ENCODE results near the gene MRPS34. TPM values are rescaled to one million over a fixed set of nuclear protein-coding genes. Genes with fewer than 3 reads are reported as not detected.
A peak's percentile ranks its signal among the peaks of the same experiment; 100 is the strongest.

The MRPS34 gene
- total RNA-seq (2014; rRNA removed; shearing (Covaris generic)) = 276 and 281 TPM in 2 replicates

DNA sequence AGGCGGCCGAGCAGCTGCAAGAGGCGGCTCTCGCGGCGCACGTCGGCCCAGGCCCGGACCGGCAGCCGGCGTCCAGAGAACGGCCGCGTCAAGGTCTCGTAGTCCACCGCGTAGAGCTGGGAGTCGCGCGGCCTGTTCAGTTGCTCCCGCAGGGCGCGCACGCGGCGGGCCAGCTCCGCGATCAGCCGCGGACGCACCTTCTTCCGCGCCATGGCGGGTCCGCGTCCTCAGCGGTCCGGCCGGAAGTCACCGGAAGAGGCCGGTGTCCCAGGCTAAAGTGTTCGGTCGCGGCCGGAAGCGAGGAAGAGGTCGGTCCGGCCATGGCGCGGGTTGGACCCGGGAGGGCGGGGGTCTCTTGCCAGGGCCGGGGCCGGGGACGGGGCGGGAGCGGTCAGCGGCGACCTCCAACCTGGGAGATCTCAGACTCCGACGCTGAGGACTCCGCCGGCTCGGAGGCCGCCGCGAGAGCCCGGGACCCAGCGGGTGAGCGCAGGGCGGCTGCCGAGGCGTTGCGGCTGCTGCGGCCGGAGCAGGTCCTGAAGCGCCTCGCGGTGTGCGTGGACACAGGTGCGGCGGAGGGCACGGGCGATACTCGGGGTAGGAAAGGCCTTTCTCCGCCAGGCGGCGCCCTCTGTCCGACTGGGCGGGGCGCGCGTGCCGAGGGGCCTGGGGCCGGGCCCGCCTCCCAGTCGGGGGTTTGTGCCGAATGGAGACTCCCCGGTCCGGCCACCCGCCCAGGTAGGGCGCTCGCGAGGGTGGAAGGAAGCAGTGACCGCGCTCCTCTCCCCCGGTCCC, at the start of gene MRPS34:
TSS of gene MRPS34 (minus strand) at position 227 of the 795 bp plus-strand sequence. CDS start at position 212, 15 bp downstream.
- DNase-seq (ENCODE audit: low spot score) = peak; percentile 78
- in situ Hi-C loops (cut with HindIII; ENCODE audit: low sequenced_read_pairs) = no loop called here

GRCh38 chr16:1821861-1822611, 49.1 kb upstream of the MRPS34 start:
- DNase-seq (ENCODE audit: low spot score) = no peak
- in situ Hi-C loops (cut with HindIII; ENCODE audit: low sequenced_read_pairs) = no loop called here

- in situ Hi-C loops (cut with HindIII; ENCODE audit: low sequenced_read_pairs) = no loop called here
- no peak for DNase-seq (ENCODE audit: low spot score)
These were observed 48.0 kb upstream of the MRPS34 start for GRCh38 chr16:1820946-1821290.

- no peak for DNase-seq (ENCODE audit: low spot score)
- in situ Hi-C loops (cut with HindIII; ENCODE audit: low sequenced_read_pairs) = no loop called here
These were observed 47.4 kb upstream of the MRPS34 start for GRCh38 chr16:1820096-1820945.

- no peak for DNase-seq (ENCODE audit: low spot score)
- in situ Hi-C loops (cut with HindIII; ENCODE audit: low sequenced_read_pairs) = no loop called here
These were observed 46.7 kb upstream of the MRPS34 start for GRCh38 chr16:1819611-1820010.

- in situ Hi-C loops (cut with HindIII; ENCODE audit: low sequenced_read_pairs) = no loop called here
- DNase-seq (ENCODE audit: low spot score) = peak; percentile 30
These were observed 46.1 kb upstream of the MRPS34 start for GRCh38 chr16:1818873-1819525.

- no peak for DNase-seq (ENCODE audit: low spot score)
- in situ Hi-C loops (cut with HindIII; ENCODE audit: low sequenced_read_pairs) = no loop called here
These were observed 45.4 kb upstream of the MRPS34 start for GRCh38 chr16:1818204-1818872.

- in situ Hi-C loops (cut with HindIII; ENCODE audit: low sequenced_read_pairs) = no loop called here
- DNase-seq (ENCODE audit: low spot score) = no peak
These were observed 44.8 kb upstream of the MRPS34 start for GRCh38 chr16:1817716-1818115.

DNA sequence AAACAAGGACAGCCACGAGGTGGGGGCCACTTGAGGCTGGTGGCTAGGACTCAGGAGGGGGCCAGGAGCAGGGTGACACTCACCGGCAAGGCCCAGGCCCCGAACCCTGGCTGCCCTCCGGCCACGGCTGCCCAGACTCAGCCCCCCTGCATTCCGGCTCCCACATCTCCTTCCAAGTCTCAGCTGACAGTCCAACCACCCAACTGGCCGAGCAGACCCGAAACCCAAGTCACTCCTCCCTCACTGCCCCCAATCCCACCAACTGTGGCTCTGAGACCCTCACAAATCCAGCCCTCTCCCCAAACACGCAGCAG, 44.3 kb upstream of the MRPS34 start:
- in situ Hi-C loops (cut with HindIII; ENCODE audit: low sequenced_read_pairs) = no loop called here
- DNase-seq (ENCODE audit: low spot score) = no peak

DNA sequence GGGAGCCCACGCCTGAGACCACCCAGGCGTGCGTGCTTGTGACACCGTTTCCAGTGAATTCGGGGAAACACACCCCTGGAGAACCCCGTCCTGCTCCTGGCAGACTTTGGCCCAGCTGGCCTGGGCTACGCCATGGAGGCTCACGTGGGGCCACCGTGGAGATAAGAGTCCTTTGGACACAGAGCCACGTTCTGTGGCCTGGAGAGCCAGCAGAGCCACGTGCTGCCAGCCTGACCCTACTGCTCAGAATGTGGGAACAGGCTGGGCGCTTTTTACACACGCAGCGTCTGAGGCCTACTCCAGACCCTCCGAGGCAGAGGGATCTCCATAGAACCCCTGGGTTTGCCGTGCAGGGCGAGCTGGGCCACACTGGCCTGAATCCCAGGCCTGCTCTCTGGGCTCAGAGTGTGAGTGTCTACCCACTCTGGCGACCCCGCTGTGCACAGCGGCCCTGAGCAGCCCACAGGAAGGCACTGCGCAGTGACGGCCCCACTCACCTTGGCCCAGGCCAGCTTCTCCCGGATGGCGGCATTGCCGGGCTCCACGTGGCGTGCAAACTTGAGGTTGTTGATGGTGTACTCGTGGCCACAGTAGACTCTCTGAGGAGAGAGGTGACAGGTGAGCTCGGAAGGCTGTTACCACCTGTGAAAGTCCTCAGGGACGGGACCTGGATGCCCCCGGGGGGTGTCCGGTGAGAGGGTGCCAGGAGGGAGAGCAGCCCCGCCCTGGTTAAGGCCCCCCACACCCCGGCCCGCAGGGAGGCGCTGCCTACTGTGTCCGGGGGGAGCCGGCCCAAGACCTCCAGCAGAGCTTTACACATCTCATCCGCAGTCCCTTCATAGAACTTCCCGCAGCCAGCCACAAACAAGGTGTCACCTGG, 43.7 kb upstream of the MRPS34 start:
- DNase-seq (ENCODE audit: low spot score) = no peak
- in situ Hi-C loops (cut with HindIII; ENCODE audit: low sequenced_read_pairs) = no loop called here

- in situ Hi-C loops (cut with HindIII; ENCODE audit: low sequenced_read_pairs) = no loop called here
- DNase-seq (ENCODE audit: low spot score) = no peak
These were observed 42.5 kb upstream of the MRPS34 start for GRCh38 chr16:1815461-1815860.

DNA sequence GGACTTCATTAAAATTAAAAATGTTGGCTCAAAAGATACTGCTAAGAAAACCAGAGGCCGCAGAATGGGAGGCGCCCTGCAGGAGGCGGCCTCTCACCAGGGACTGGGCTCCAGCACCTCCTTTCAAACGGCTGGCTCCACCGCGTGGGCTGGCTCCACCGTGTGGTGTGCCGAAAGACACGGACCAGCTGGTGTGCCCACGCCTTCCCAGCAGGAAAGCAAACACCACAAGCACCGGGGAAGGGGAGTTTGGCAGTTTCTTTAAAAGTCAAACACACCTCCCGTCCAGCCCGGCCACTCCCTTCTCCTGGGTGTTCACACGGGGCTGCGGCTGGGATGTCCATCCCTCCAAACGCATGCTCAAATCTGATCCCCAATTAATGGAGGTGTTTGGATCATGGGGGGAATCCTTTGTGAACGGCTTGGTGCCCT, 39.8 kb upstream of the MRPS34 start:
- in situ Hi-C loops (cut with HindIII; ENCODE audit: low sequenced_read_pairs) = no loop called here
- DNase-seq (ENCODE audit: low spot score) = peak; percentile 67

- in situ Hi-C loops (cut with HindIII; ENCODE audit: low sequenced_read_pairs) = no loop called here
- no peak for DNase-seq (ENCODE audit: low spot score)
These were observed 37.6 kb upstream of the MRPS34 start for GRCh38 chr16:1810536-1810935.

DNA sequence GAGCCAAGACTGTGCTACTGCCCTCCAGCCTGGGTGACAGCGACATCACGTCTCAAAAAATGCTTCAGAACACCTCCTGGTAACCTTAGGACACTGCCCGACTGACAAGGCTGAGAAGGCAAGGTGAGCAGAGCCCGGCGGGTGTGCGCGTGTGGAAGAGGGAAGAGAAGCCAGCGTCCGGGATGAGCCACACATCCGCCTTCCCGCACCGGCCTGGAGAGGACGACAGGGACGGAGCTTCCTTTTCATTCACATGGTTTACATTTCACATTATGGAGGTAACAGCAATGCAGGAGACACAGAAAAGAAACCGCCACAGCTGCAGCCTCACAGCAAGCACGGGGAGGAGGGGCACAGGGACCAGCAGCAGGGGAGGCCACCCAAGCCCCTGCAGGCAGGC, 37.2 kb upstream of the MRPS34 start:
- DNase-seq (ENCODE audit: low spot score) = no peak
- in situ Hi-C loops (cut with HindIII; ENCODE audit: low sequenced_read_pairs) = no loop called here

GRCh38 chr16:1809281-1809801, 36.4 kb upstream of the MRPS34 start:
- in situ Hi-C loops (cut with HindIII; ENCODE audit: low sequenced_read_pairs) = no loop called here

DNA sequence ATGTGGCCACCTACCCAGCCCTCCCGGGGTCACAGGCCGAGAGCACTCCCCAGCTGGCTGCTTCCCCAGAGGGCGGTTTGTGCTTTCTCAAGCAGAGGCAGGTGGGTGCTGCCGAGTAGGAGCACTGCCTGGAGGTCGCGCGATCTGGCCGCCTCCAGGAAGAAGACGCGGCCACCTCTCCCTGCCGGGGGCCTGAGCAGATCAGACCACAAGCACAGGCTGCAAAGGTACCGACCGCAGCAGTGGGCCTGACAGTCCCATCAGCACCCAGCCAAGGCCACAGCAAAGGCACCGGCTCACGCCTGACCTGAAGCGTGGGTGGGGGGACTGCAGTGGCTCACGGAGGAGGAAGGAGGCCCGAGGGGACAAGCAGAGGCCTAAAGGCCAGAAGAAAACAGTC, 35.8 kb upstream of the MRPS34 start:
- DNase-seq (ENCODE audit: low spot score) = no peak

More at GRCh38 chr16:1809281-1809801, 36.4 kb upstream of the MRPS34 start:
- no peak for DNase-seq (ENCODE audit: low spot score)

GRCh38 chr16:1807626-1808025, 34.7 kb upstream of the MRPS34 start:
- DNase-seq (ENCODE audit: low spot score) = no peak
- in situ Hi-C loops (cut with HindIII; ENCODE audit: low sequenced_read_pairs) = no loop called here

More for the DNA sequence above, 35.8 kb upstream of the MRPS34 start:
- in situ Hi-C loops (cut with HindIII; ENCODE audit: low sequenced_read_pairs) = no loop called here

DNA sequence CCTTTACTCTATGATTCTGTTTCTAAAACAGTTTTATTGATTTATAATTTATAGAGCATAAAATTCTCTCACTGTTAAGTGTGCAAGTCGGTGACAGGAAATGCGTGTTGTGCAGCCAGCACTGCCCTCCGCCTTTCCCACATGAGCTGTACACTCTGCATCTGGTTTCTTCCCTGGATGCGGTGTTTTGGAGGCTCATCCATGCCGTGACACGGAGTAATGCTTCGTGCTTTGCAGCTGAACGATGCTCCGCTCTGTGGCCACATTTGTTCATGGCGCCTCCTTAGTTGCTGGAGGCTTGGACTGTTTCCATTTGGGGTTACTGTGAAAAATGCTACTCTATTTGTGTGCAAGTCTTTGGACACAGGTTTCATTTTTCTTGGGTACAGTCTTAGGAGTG, 27.8 kb upstream of the MRPS34 start:
- no peak for DNase-seq (ENCODE audit: low spot score)
- in situ Hi-C loops (cut with HindIII; ENCODE audit: low sequenced_read_pairs) = no loop called here

All from G401 (cell line).